Measurements from ENCODE around the gene IQSEC1.

The IQSEC1 gene

DNA sequence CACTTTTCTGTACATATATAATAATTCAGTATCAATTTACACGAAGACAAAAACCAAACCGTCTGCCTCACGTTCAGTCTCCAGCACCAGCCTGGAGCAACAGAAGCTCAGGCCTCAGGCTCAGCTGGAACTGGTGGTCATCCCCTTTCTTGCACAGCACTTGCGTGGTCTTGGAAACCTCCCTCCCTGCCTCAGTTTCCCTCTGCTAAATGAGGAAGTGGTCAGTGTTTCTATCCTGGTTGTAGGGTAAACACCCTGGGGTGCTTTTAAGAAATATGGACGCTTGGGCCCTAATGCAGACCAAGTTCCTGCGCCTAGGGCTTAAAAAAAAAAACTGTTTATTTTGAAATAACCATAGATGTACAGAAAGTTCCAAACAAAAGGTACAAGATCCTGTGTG lies 21.6 kb downstream of the IQSEC1 start:
- no peaks in the 10 kb centered on the region for H3K27me3 ChIP-seq (ENCODE audit: insufficient read depth, poor library complexity, severe bottlenecking)
- H3K9me3 ChIP-seq (ENCODE audit: severe bottlenecking) = no peaks in the 10 kb centered on the region
- ATAC-seq (ENCODE audit: low read depth) (no peak), DNase-seq (ENCODE audit: low spot score) (no peak)
- no peaks in the 10 kb centered on the region for H3K36me3 ChIP-seq (ENCODE audit: low read depth)
- H3K4me1 ChIP-seq (ENCODE audit: insufficient read depth, poor library complexity, severe bottlenecking) = no peaks in the 10 kb centered on the region
- no peak overlapping the region for H3K27ac ChIP-seq (ENCODE audit: poor library complexity, severe bottlenecking)
- no peak for TF ChIP-seq CTCF (IDR thresholded peaks at IDR 0.05; ENCODE audit: poor library complexity, severe bottlenecking)
- H3K4me3 ChIP-seq (ENCODE audit: severe bottlenecking) = no peak overlapping the region

- TF ChIP-seq CTCF (IDR thresholded peaks at IDR 0.05; ENCODE audit: poor library complexity, severe bottlenecking) = no peak
- Histone ChIP-seq H3K36me3 (ENCODE audit: low read depth) (no peaks in the 10 kb centered on the region), H3K9me3 (ENCODE audit: severe bottlenecking) (no peaks in the 10 kb centered on the region), H3K27me3 (ENCODE audit: insufficient read depth, poor library complexity, severe bottlenecking) (no peaks in the 10 kb centered on the region), H3K27ac (ENCODE audit: poor library complexity, severe bottlenecking) (no peak overlapping the region), H3K4me3 (ENCODE audit: severe bottlenecking) (no peak overlapping the region), H3K4me1 (ENCODE audit: insufficient read depth, poor library complexity, severe bottlenecking) (no peaks in the 10 kb centered on the region)
- DNase-seq (ENCODE audit: low spot score) (no peak), ATAC-seq (ENCODE audit: low read depth) (no peak)
These were observed 22.2 kb downstream of the IQSEC1 start for GRCh38 chr3:13051066-13051465.

GRCh38 chr3:13050446-13050845 lies 22.8 kb downstream of the IQSEC1 start:
- H3K27ac ChIP-seq (ENCODE audit: poor library complexity, severe bottlenecking) = no peak overlapping the region
- H3K36me3 ChIP-seq (ENCODE audit: low read depth) = no peaks in the 10 kb centered on the region
- TF ChIP-seq CTCF (IDR thresholded peaks at IDR 0.05; ENCODE audit: poor library complexity, severe bottlenecking) = no peak
- no peaks in the 10 kb centered on the region for H3K9me3 ChIP-seq (ENCODE audit: severe bottlenecking)
- H3K4me1 ChIP-seq (ENCODE audit: insufficient read depth, poor library complexity, severe bottlenecking) = no peaks in the 10 kb centered on the region
- no peak overlapping the region for H3K4me3 ChIP-seq (ENCODE audit: severe bottlenecking)
- DNase-seq (ENCODE audit: low spot score) = no peak
- no peaks in the 10 kb centered on the region for H3K27me3 ChIP-seq (ENCODE audit: insufficient read depth, poor library complexity, severe bottlenecking)
- ATAC-seq (ENCODE audit: low read depth) = no peak

- no peak for TF ChIP-seq CTCF (IDR thresholded peaks at IDR 0.05; ENCODE audit: poor library complexity, severe bottlenecking)
- no peaks in the 10 kb centered on the region for H3K27me3 ChIP-seq (ENCODE audit: insufficient read depth, poor library complexity, severe bottlenecking)
These were observed 23.8 kb downstream of the IQSEC1 start for GRCh38 chr3:13049400-13049799.

GRCh38 chr3:13047296-13048165 lies 25.7 kb downstream of the IQSEC1 start:
- no peak for DNase-seq (ENCODE audit: low spot score)
- Histone ChIP-seq H3K27ac (ENCODE audit: poor library complexity, severe bottlenecking) (no peak overlapping the region), H3K36me3 (ENCODE audit: low read depth) (no peaks in the 10 kb centered on the region), H3K27me3 (ENCODE audit: insufficient read depth, poor library complexity, severe bottlenecking) (no peaks in the 10 kb centered on the region), H3K4me3 (ENCODE audit: severe bottlenecking) (no peak overlapping the region), H3K9me3 (ENCODE audit: severe bottlenecking) (no peaks in the 10 kb centered on the region), H3K4me1 (ENCODE audit: insufficient read depth, poor library complexity, severe bottlenecking) (no peaks in the 10 kb centered on the region)
- no peak for ATAC-seq (ENCODE audit: low read depth)
- TF ChIP-seq CTCF (IDR thresholded peaks at IDR 0.05; ENCODE audit: poor library complexity, severe bottlenecking) = no peak

More at GRCh38 chr3:13049400-13049799, 23.8 kb downstream of the IQSEC1 start:
- Histone ChIP-seq H3K9me3 (ENCODE audit: severe bottlenecking) (no peaks in the 10 kb centered on the region), H3K27ac (ENCODE audit: poor library complexity, severe bottlenecking) (no peak overlapping the region), H3K4me3 (ENCODE audit: severe bottlenecking) (no peak overlapping the region), H3K36me3 (ENCODE audit: low read depth) (no peaks in the 10 kb centered on the region), H3K4me1 (ENCODE audit: insufficient read depth, poor library complexity, severe bottlenecking) (no peaks in the 10 kb centered on the region)
- ATAC-seq (ENCODE audit: low read depth) = no peak
- DNase-seq (ENCODE audit: low spot score) = no peak

Data from RWPE2 (cell line).